Mucosa of descending colon (tissue), 3 donors: ENCODE results near the gene PANK4. TPM values are rescaled to one million over a fixed set of nuclear protein-coding genes. Genes with fewer than 3 reads are reported as not detected.

Experiments
- ATAC-seq: fragments of 200-7000 bp; cut with Tn5 transposase; one replicate; pipeline ENCODE4 v1.9.1; 2020; ENCODE audit warnings: mild to moderate bottlenecking, moderate library complexity
- DNase-seq, 3 donors: peaks; one replicate each; pipeline ENCODE4 v3.0.0-alpha.2; 2020
- H3K36me3 ChIP-seq: fragments of 200-600 bp; one replicate; pipeline ENCODE4 v1.8.0; 2021; ENCODE audit warnings: low read depth, mild to moderate bottlenecking
- H3K4me1 ChIP-seq: fragments of 200-600 bp; one replicate; pipeline ENCODE4 v1.8.0; 2021; ENCODE audit warnings: low read depth, mild to moderate bottlenecking
- H3K4me3 ChIP-seq: fragments of 200-600 bp; one replicate; pipeline ENCODE4 v1.8.0; 2021; ENCODE audit warnings: mild to moderate bottlenecking
- H3K9me3 ChIP-seq: fragments of 200-600 bp; one replicate; pipeline ENCODE4 v1.8.0; 2021; ENCODE audit warnings: mild to moderate bottlenecking
- CTCF ChIP-seq: fragments of 200-600 bp; IDR thresholded peaks from one replicate; pipeline ENCODE4 v1.8.0; 2022; ENCODE audit warnings: antibody characterized with exemption, mild to moderate bottlenecking
- intact Hi-C, 2 donors: fragments of 100-400 bp; cut with DNase I in 1 of 2; cut with micrococcal nuclease in 1 of 2; formaldehyde crosslinking; loops; one replicate each; pipeline versions ENCODE4 v1.11.0 to v1.11.1; 2022; cut with DNase I, micrococcal nuclease
- total RNA-seq, 3 donors: library from RNA; stranded (reverse); fragmentation: NEBNext Ultra II Directional in 2 of 3; extraction: Animal tissue kit (Norgen Biotek cat#: 25700) in 2 of 3; gene quantifications; one replicate each; pipeline versions ENCODE4 v1.2.1 to v1.2.4, GENCODE V29; 2021 to 2023
- donor health status: DM: no; HTN: no; CAD: no; lungs with moderate emphysema.
- donor health status: DM: no; HTN: no; CAD: no.
- donor health status: DM: no; HTN: yes; CAD: no.

Gene PANK4
- total RNA-seq, 3 donors from 2014 or later = 28.1 to 51.6 (median 44.7) TPM

DNA sequence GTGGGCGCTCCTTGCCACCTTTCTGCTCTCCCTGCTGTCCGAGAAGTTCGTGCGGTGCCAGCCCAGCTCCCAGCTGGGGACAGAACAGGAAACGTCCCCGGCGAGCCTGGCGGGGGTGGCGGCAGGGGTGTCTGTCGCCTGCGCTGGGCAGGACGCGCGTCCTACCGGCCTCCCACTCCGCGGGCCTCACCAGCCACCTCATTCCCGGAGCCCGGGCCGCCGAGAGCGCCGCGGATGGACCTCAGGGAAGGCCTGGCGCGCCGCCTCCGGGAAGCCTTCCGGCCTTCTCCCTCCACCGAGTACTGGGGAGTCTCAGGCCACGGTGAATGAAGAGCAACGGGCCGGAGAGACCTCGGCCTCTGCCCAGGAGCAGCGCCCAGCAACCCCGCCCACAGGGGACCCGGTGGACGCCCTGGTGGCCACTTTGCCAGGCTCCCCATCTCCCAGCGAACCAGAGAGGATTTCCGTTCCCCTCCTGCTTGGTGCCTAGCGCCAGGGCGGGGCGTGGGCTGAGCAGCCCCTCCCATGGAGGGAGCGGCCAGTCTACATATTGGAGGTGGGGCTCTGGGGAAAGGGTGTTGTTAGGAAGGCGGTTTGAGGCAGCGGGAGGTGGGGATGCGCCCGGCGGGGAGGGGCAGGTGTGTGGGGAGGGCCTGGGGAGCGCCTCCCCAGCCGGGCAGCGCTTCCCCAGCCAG, 20.3 kb upstream of the PANK4 start:
- Histone ChIP-seq H3K4me3 (peak overlapping the region; percentile 30), H3K9me3 (no peaks in the 10 kb centered on the region), H3K4me1 (peaks cover 58% of the 10 kb centered on the region), H3K36me3 (no peaks in the 10 kb centered on the region)
- no peak for TF ChIP-seq CTCF
- intact Hi-C loops = loop anchor here (5.0 kb wide), 2 partner anchors 129 to 134 kb away; partner anchors contain the start of gene PEX10 (in 1 of the 2)
- peak; percentile 71 for ATAC-seq
- peak; percentile 93 to 96 (median 95) for DNase-seq

- no peaks in the 10 kb centered on the region for H3K36me3 ChIP-seq
- DNase-seq (peak; percentile 91 to 94 (median 94)), ATAC-seq (peak; percentile 60)
- peak overlapping the region; percentile 30 for H3K4me3 ChIP-seq
- no peak for TF ChIP-seq CTCF
- intact Hi-C loops = loop anchor here (5.0 kb wide), 2 partner anchors 129 to 134 kb away; partner anchors contain the start of gene PEX10 (in 1 of the 2)
- peaks cover 65% of the 10 kb centered on the region for H3K4me1 ChIP-seq
- H3K9me3 ChIP-seq = no peaks in the 10 kb centered on the region
Measured at GRCh38 chr1:2545754-2546514, 19.5 kb upstream of the PANK4 start.

DNA sequence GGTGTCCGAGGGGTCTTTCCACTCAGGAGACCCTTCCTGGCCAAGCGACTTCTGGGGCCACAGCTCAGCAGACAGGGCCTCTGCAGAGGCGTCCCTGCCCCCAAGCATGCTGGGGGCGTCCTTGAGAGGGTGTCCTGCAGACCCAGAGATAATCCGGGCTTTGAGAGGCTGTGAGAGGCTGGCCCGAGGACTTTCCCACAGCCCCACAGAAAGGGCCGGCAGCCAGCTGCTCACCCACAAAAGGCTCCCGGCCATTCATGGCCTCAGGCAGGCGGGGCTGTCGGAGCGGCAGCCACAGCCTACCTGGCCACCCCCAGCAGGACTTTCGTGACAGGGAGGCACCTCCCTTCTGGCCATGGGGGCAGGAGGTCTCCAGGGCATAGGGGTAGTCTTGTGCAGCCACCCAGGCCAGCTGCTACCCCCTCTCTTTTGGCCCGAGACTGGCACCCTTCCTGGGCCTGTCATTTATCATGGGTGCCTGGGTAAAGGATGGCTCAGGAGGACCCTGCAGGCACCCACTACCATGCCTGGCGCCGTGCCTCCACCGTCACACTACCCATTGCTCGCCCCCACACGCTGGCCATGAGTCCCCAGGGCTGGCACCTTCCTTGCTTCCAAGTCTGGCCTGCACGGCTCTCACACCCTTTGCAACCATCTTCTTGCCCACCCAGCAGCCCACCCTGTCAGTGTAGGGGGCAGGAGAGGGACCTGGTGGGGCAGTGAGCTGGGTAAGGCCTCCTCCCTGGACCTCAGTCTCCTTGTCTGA, 18.7 kb upstream of the PANK4 start:
- Histone ChIP-seq H3K4me1 (peaks cover 71% of the 10 kb centered on the region), H3K36me3 (no peaks in the 10 kb centered on the region), H3K4me3 (no peak overlapping the region), H3K9me3 (no peaks in the 10 kb centered on the region)
- no peak for TF ChIP-seq CTCF
- intact Hi-C loops = loop anchor here (5.0 kb wide), 2 partner anchors 128 to 133 kb away; partner anchors contain the start of gene PEX10 (in 1 of the 2)
- DNase-seq = peak; percentile 52 to 68 (median 55)
- ATAC-seq = no peak

GRCh38 chr1:2544093-2544874, 17.9 kb upstream of the PANK4 start:
- Histone ChIP-seq H3K4me1 (peaks cover 70% of the 10 kb centered on the region), H3K36me3 (no peaks in the 10 kb centered on the region), H3K4me3 (no peak overlapping the region), H3K9me3 (no peaks in the 10 kb centered on the region)
- intact Hi-C loops = no loop called here
- TF ChIP-seq CTCF = no peak
- ATAC-seq = no peak
- peak in 2 of 3 donors; percentile 51 to 65 for DNase-seq
